ENCODE data around the gene KLHDC10.
"Not testable (repeated sequence)": the region's sequence is repeated elsewhere in the genome, so short reads cannot be mapped to it uniquely, and the experiment has no call there.

KLHDC10 gene

GRCh38 chr7:130079846-130080394 lies 9.6 kb downstream of the KLHDC10 start:
- Histone ChIP-seq H3K4me1 (ENCODE audit: control extremely low read depth in 1 of 4, control insufficient read depth in 4 of 4, insufficient read depth in 4 of 4, low read length in 3 of 4) (no peaks in the 10 kb centered on the region), H3K4me3 (ENCODE audit: control insufficient read depth in 1 of 7, extremely low read depth in 1 of 7, insufficient read depth in 4 of 7, low read depth in 2 of 7, low read length in 6 of 7) (no peak overlapping the region), H3K9me3 (ENCODE audit: control extremely low read depth in 1 of 5, control insufficient read depth in 4 of 5, insufficient read depth in 2 of 5, low read depth in 1 of 5, low read length in 4 of 5) (no peaks in the 10 kb centered on the region), H3K36me3 (ENCODE audit: control insufficient read depth in 4 of 4, insufficient read depth in 4 of 4, low read length in 3 of 4) (peaks cover 0 to 7% (median 2%) of the 10 kb centered on the region in 4 experiments), H3K27ac (ENCODE audit: insufficient read depth in 1 of 2, low read depth in 1 of 2, low read length in 2 of 2, poor library complexity in 1 of 2, severe bottlenecking in 2 of 2) (no peak overlapping the region), H3K27me3 (replicated peaks in 2 of 5; ENCODE audit: control insufficient read depth in 4 of 5, insufficient read depth in 5 of 5, low read length in 4 of 5) (no peaks in the 10 kb centered on the region)
- POLR2A ChIA-PET: no interaction called here
- 80% methylated on average over 1 of the region's 3 CpGs for WGBS (ENCODE audit: insufficient coverage)
- no peak for DNase-seq
- CTCF ChIA-PET: no interaction called here

GRCh38 chr7:130083497-130083896 lies 13.2 kb downstream of the KLHDC10 start:
- H3K36me3 ChIP-seq (ENCODE audit: control insufficient read depth in 4 of 4, insufficient read depth in 4 of 4, low read length in 3 of 4); H3K27me3 ChIP-seq (replicated peaks in 2 of 5; ENCODE audit: control insufficient read depth in 4 of 5, insufficient read depth in 5 of 5, low read length in 4 of 5); DNase-seq; POLR2A ChIA-PET; H3K9me3 ChIP-seq (ENCODE audit: control extremely low read depth in 1 of 5, control insufficient read depth in 4 of 5, insufficient read depth in 2 of 5, low read depth in 1 of 5, low read length in 4 of 5); H3K27ac ChIP-seq (ENCODE audit: insufficient read depth in 1 of 2, low read depth in 1 of 2, low read length in 2 of 2, poor library complexity in 1 of 2, severe bottlenecking in 2 of 2); H3K4me1 ChIP-seq (ENCODE audit: control extremely low read depth in 1 of 4, control insufficient read depth in 4 of 4, insufficient read depth in 4 of 4, low read length in 3 of 4); H3K4me3 ChIP-seq (ENCODE audit: control insufficient read depth in 1 of 7, extremely low read depth in 1 of 7, insufficient read depth in 4 of 7, low read depth in 2 of 7, low read length in 6 of 7): not testable (repeated sequence)
- 100% methylated on average over 3 of the region's 4 CpGs for WGBS (ENCODE audit: insufficient coverage)
- CTCF ChIA-PET: interaction anchor here (1.4 to 3.1 kb wide), 4 partner anchors 9 to 12 kb away, joined by 3 to 14 read pairs (median 6); no protein-coding TSS in a partner anchor

GRCh38 chr7:130084037-130084875 lies 13.9 kb downstream of the KLHDC10 start:
- POLR2A ChIA-PET: no interaction called here
- Histone ChIP-seq H3K4me1 (ENCODE audit: control extremely low read depth in 1 of 4, control insufficient read depth in 4 of 4, insufficient read depth in 4 of 4, low read length in 3 of 4) (no peaks in the 10 kb centered on the region), H3K4me3 (ENCODE audit: control insufficient read depth in 1 of 7, extremely low read depth in 1 of 7, insufficient read depth in 4 of 7, low read depth in 2 of 7, low read length in 6 of 7) (no peak overlapping the region), H3K36me3 (ENCODE audit: control insufficient read depth in 4 of 4, insufficient read depth in 4 of 4, low read length in 3 of 4) (peaks cover 0 to 7% (median 2%) of the 10 kb centered on the region in 4 experiments), H3K27ac (ENCODE audit: insufficient read depth in 1 of 2, low read depth in 1 of 2, low read length in 2 of 2, poor library complexity in 1 of 2, severe bottlenecking in 2 of 2) (no peak overlapping the region), H3K9me3 (ENCODE audit: control extremely low read depth in 1 of 5, control insufficient read depth in 4 of 5, insufficient read depth in 2 of 5, low read depth in 1 of 5, low read length in 4 of 5) (no peaks in the 10 kb centered on the region), H3K27me3 (replicated peaks in 2 of 5; ENCODE audit: control insufficient read depth in 4 of 5, insufficient read depth in 5 of 5, low read length in 4 of 5) (no peaks in the 10 kb centered on the region)
- peak in 2 of 3 donors; percentile 35 to 37 for DNase-seq
- WGBS (ENCODE audit: insufficient coverage): 96% methylated on average over 11 of the region's 11 CpGs
- CTCF ChIA-PET: interaction anchor here (0.6 to 3.1 kb wide), 6 partner anchors 10 to 79 kb away, joined by 3 to 14 read pairs (median 4); no protein-coding TSS in a partner anchor

- DNase-seq; H3K4me1 ChIP-seq (ENCODE audit: control extremely low read depth in 1 of 4, control insufficient read depth in 4 of 4, insufficient read depth in 4 of 4, low read length in 3 of 4); H3K4me3 ChIP-seq (ENCODE audit: control insufficient read depth in 1 of 7, extremely low read depth in 1 of 7, insufficient read depth in 4 of 7, low read depth in 2 of 7, low read length in 6 of 7); H3K27me3 ChIP-seq (replicated peaks in 2 of 5; ENCODE audit: control insufficient read depth in 4 of 5, insufficient read depth in 5 of 5, low read length in 4 of 5); H3K27ac ChIP-seq (ENCODE audit: insufficient read depth in 1 of 2, low read depth in 1 of 2, low read length in 2 of 2, poor library complexity in 1 of 2, severe bottlenecking in 2 of 2); H3K36me3 ChIP-seq (ENCODE audit: control insufficient read depth in 4 of 4, insufficient read depth in 4 of 4, low read length in 3 of 4); H3K9me3 ChIP-seq (ENCODE audit: control extremely low read depth in 1 of 5, control insufficient read depth in 4 of 5, insufficient read depth in 2 of 5, low read depth in 1 of 5, low read length in 4 of 5): not testable (repeated sequence)
- WGBS (ENCODE audit: insufficient coverage): 77% methylated on average over 3 of the region's 5 CpGs
- ChIA-PET POLR2A (interaction anchor here (0.7 kb wide), 1 partner anchor 332 kb away, joined by 5 read pairs; no protein-coding TSS in a partner anchor), CTCF (interaction anchor here (0.6 to 3.1 kb wide), 5 partner anchors 10 to 80 kb away, joined by 3 to 14 read pairs (median 3); no protein-coding TSS in a partner anchor)
Measured at GRCh38 chr7:130085235-130085634, 14.9 kb downstream of the KLHDC10 start.

GRCh38 chr7:130086938-130087337 lies 16.6 kb downstream of the KLHDC10 start:
- DNase-seq: no peak
- Histone ChIP-seq H3K4me1 (ENCODE audit: control extremely low read depth in 1 of 4, control insufficient read depth in 4 of 4, insufficient read depth in 4 of 4, low read length in 3 of 4) (no peaks in the 10 kb centered on the region), H3K4me3 (ENCODE audit: control insufficient read depth in 1 of 7, extremely low read depth in 1 of 7, insufficient read depth in 4 of 7, low read depth in 2 of 7, low read length in 6 of 7) (no peak overlapping the region), H3K27me3 (replicated peaks in 2 of 5; ENCODE audit: control insufficient read depth in 4 of 5, insufficient read depth in 5 of 5, low read length in 4 of 5) (no peaks in the 10 kb centered on the region), H3K9me3 (ENCODE audit: control extremely low read depth in 1 of 5, control insufficient read depth in 4 of 5, insufficient read depth in 2 of 5, low read depth in 1 of 5, low read length in 4 of 5) (no peaks in the 10 kb centered on the region), H3K36me3 (ENCODE audit: control insufficient read depth in 4 of 4, insufficient read depth in 4 of 4, low read length in 3 of 4) (peaks cover 0 to 7% (median 2%) of the 10 kb centered on the region in 4 experiments), H3K27ac (ENCODE audit: insufficient read depth in 1 of 2, low read depth in 1 of 2, low read length in 2 of 2, poor library complexity in 1 of 2, severe bottlenecking in 2 of 2) (no peak overlapping the region)
- POLR2A ChIA-PET: interaction anchor here (1.4 kb wide), 1 partner anchor 9 kb away, joined by 3 read pairs; no protein-coding TSS in a partner anchor
- CTCF ChIA-PET: interaction anchor here (0.9 to 2.7 kb wide), 4 partner anchors 10 to 25 kb away, joined by 3 to 9 read pairs (median 4); no protein-coding TSS in a partner anchor

GRCh38 chr7:130087364-130087763 lies 17.0 kb downstream of the KLHDC10 start:
- POLR2A ChIA-PET: interaction anchor here (1.4 kb wide), 1 partner anchor 9 kb away, joined by 3 read pairs; no protein-coding TSS in a partner anchor
- Histone ChIP-seq H3K36me3 (ENCODE audit: control insufficient read depth in 4 of 4, insufficient read depth in 4 of 4, low read length in 3 of 4) (peaks cover 0 to 7% (median 2%) of the 10 kb centered on the region in 4 experiments), H3K27ac (ENCODE audit: insufficient read depth in 1 of 2, low read depth in 1 of 2, low read length in 2 of 2, poor library complexity in 1 of 2, severe bottlenecking in 2 of 2) (no peak overlapping the region), H3K4me3 (ENCODE audit: control insufficient read depth in 1 of 7, extremely low read depth in 1 of 7, insufficient read depth in 4 of 7, low read depth in 2 of 7, low read length in 6 of 7) (no peak overlapping the region), H3K27me3 (replicated peaks in 2 of 5; ENCODE audit: control insufficient read depth in 4 of 5, insufficient read depth in 5 of 5, low read length in 4 of 5) (no peaks in the 10 kb centered on the region), H3K4me1 (ENCODE audit: control extremely low read depth in 1 of 4, control insufficient read depth in 4 of 4, insufficient read depth in 4 of 4, low read length in 3 of 4) (peaks cover 0 to 1% (median 0%) of the 10 kb centered on the region in 4 experiments), H3K9me3 (ENCODE audit: control extremely low read depth in 1 of 5, control insufficient read depth in 4 of 5, insufficient read depth in 2 of 5, low read depth in 1 of 5, low read length in 4 of 5) (no peaks in the 10 kb centered on the region)
- WGBS (ENCODE audit: insufficient coverage): no CpG with 5 or more reads among the region's 1 CpG
- CTCF ChIA-PET: interaction anchor here (0.6 to 2.7 kb wide), 5 partner anchors 9 to 655 kb away, joined by 3 to 9 read pairs (median 4); no protein-coding TSS in a partner anchor
- DNase-seq: no peak

All from common myeloid progenitor, CD34-positive (primary cell).